IPS-NIHi7 (cell line): ENCODE data around the gene KCNQ1.

Experiments used
- DNase-seq: peaks from one replicate; pipeline ENCODE4 v3.0.0; 2012; ENCODE audit warnings: mixed read lengths; ENCODE audit errors: extremely low spot score

Gene KCNQ1

DNA sequence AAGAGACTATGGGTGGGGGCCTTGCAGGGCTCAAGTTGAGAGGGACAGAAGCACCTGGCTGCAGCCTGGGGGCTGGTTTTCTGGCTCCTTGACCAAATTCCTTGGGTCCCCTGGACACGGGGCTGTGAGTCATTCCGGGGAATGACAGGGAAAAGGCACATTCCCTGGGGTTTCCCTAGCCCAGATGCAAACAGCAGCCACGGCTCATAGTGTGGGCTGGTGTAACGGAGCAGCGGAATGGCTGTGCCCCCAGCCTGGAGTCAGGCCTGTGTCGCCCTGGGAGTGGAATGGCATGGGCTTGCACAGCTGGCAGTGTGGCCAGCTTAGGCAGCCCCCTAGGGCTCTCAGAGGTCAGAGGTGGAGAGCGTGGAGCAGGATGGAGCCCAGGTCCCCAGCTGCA lies 332.6 kb downstream of the KCNQ1 start:
- no peak for DNase-seq

DNA sequence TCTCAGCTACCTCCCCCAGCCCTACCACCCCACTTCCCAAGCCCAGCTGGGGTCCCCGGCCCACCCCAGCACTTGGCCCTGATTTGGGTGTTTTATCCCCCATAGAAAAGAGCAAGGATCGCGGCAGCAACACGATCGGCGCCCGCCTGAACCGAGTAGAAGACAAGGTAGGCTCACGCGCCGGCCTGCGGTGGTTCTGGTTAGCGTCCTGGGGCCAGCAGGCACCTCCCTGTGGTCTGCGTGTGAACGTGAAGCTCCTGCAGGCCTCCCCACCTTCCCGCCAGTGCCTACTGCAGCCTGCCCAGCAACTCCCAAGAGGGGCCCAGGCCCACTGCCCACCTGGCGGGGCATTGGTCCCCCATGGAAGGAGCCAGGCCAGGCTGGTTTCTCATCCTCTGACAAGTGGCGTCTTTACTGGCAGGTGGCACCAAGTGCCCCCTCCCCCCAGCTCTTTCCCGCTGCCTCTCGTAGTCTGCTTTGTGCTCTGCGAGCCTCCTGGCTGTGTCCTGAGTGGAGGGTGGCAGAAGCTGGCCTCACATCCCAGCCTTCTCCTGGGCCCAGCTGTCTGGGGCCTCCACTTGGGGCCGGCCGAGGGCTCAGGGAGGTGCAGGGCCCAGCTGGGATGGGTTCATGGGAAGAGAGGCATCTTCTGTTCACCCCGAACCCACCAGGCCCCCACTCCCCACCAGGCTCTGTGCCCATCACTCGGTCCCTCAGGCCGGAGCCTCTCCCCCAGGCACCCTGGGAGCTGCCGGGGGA lies 333.2 kb downstream of the KCNQ1 start:
- DNase-seq = no peak

DNA sequence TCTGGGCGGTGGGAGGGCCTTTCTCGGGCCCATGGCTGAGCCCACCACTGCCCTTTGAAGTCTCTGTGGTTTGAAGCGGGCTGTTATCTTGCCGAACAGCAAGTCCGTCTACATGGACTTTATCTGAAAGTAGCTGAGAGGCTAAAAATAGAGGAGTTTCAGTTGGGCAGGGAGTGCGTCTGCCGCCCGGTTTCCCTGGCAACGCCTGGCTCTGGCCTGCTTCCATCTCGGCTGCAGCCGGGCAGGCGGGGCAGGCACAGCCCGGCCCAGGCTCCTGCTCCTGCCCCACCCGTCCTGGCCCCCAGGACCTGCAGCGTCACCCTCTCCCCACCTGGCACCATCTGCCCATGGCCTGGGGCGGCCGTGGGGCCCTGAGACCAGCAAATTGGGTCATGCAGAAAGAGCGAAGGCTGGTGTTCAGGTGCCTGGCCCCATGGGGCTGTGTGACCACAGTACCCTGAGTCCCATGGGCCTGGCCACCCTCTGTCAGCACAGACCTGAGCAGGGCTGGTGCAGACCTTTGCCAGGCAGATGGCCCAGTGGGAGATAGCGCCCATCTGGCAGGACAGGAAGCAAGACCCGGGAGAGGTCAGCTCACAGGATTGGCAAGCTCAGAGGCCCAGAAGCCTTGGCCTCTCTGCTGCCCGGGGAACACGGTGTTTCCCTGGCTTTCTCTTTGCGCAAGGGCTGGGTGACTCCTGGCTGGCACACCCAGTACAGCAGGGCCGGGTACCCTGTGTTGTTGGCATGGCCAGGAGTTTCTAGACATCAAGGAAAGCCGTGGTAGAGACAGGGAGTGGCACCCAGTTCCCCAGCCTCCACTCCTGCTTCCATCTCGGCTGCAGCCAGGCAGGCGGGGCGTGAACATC lies 334.1 kb downstream of the KCNQ1 start:
- no peak for DNase-seq

DNA sequence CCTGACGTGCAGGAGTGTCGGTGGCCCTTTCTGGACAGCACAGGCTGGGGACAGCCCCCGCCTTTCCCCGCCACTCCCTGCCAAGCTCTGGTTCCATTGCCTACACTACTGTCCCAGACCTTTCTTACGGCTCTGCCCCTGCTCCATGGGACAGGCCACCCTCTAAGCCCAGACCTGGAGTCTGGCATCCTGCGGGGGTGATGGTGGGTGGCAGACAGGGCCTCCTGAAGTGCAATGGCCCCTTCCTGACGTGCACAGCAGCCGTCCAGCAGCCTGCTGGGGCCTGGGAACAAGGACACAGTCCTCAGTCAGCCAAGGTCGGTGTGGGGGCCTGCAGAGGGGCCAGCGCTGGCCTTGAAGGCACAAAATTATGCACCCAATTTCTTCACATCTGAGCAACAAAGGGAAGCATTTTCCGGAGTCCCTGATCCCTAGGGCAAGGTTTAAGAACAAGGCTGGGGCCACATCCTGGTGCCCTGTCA lies 334.7 kb downstream of the KCNQ1 start:
- no peak for DNase-seq

DNA sequence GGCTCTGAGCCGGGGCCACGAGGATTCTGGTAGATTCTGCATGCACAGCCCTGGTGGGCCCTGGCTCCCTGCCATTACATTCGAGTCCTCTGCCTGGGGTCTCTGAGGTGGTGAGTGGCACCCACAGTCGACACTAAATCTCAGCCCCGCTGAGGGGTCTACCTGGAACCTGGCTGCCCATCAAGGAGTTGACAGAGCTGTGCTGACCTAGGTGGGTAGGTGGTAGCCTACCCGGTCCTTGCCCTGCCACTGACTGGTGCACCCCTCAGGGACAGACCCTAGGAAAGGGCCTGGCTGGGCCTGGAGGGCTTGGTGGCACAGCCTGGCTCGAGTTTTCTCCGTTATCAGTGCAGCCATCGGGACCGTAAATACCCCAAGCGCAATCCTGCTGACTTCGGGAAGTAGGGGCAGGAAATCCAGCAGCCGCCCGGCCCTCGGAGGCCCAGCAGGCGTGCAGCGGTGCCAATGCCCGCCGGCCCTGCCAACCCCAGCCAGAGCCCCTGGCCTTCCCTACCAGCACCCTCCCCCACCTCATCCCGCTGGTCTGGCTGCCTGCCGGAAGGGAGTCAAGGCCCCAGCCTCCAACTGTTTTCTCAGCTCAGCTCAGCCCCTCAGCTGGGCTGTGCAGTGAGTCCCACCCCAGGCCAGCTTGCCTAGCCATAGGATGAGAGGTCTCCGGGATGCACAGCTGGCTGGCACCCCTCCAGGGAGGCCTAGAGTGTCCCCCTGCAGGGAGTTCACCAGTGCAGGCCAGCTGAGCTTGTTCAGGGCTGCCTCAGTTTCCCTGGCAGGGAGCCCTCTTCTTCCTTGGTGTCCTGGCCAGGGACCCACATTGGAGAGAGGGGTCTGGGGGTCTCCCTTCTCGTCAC lies 335.4 kb downstream of the KCNQ1 start:
- DNase-seq = no peak

DNA sequence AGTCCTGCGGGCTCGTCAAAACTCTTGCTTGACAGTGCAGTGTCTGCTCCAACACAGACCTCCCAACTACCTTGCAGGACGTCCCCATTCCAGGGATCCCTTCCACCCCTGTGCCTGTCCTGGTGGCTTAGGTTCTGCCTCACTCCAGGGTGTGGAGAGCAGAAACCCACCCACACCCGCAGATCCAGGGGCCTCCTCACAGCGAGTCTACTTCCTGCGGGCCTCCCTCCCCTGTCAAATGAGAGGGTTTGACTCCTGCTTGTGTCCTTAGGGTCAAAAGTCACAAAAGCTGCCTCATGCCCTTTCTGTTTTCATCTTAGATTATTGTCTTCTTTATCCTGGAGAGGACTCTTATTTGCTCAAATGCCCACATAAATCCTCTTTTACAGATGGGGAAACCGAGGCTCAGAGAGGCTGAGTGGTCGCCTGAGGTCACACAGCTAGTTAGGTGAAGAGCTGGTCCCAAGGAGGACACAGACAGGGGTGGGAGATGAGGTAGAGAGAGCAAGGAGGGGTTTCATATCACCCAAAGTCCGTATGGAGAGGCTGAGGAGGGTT lies 336.1 kb downstream of the KCNQ1 start:
- no peak for DNase-seq

DNA sequence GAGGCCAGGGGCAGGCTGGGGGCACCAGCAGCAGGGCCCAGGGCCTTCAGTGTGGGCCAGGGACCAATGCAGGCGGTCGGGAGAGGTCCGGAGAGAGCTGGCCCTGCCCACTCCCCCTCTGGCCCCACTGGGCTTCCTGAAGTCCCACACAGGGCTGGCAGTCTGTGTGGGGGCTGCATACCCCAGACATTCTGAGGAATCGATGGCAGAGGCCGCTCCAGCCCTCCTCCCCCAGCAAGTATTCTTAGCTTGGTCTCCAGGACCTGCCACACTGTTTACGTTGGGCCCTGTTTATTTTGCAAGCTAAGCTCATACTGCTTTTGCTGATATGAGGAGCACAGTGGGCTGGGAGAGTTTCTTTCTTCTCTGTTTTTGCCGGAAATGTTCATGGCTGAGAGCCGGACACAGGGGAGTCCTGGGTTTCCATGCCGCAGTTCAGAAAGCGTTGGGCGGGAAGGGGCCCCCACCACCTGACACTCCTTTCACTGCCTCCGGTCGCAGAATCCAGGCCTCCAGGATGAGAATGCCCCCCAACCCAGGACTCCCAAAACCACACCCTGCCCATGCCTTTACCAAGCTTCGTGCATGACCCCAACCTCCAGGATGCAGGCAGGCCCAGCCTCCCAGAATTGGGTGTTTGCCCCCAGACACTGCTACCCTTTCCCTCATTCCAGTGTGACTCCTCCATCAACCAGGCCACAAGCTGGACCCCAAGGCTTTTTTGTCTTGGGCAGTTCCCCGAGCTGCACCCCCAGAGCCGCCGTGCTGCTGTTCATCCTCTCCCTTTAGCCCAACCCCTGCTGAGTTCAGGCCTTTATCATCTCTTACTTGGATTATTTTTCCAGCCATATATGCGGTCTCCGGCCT lies 336.8 kb downstream of the KCNQ1 start:
- no peak for DNase-seq

DNA sequence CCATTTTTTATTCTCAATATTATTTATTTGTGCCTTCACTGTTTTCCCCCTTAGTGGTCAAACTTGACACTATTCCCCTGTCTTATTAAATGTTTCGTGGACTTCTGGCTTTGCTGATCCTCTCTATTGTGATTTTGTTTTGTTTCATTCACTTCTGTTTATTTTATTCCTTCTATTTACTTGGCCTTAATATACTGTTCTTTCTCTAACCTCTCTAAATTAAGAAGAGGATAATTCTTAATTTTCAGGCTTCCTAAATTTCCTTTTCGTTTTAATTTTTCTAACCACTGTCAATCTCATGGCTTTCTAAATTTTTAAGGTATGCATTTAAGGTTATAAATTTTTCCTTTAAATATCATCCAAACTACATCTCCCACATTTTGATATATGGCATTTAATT lies 338.0 kb downstream of the KCNQ1 start:
- no peak for DNase-seq

DNA sequence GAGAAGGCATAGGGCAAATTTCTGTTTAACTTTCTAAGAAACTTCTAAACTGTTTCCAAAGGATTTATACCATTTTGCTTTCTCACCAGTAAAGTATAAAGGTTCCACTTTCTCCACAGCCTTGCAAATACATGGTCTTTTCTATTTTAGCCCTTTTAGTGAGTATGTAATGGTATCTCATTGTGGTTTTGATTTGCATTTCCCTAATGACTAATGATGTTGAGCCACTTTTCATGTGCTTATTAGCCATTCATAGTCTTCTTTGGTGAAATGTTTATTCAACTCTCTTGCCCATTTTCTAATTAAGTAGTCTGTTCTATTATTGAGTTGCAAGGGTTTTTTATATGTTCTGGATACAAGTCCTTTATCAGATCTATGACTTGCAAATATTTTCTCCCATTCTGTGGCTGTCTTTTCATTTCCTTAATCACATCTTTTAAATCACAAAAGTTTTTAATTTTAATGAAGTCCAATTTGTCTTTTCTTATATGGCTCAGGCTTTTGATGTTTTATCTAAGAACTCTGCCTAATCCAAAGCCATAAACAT lies 338.8 kb downstream of the KCNQ1 start:
- no peak for DNase-seq

DNA sequence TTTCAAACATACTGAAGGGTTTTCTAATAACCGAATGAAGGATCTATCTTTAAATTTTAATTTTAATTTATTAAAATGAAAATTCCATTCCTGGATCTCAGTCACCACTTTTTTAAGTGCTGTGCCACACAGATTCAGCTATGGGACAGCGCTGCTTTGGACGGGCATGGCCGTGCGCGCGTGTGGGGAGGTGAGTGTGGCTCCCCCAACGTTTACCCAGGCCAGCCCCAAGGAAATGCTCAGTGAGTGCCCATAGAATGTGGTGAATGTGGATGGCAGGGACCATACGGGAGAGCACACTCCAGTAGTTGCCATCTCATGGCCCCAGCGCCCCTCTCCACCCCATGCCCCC lies 343.0 kb downstream of the KCNQ1 start:
- no peak for DNase-seq

DNA sequence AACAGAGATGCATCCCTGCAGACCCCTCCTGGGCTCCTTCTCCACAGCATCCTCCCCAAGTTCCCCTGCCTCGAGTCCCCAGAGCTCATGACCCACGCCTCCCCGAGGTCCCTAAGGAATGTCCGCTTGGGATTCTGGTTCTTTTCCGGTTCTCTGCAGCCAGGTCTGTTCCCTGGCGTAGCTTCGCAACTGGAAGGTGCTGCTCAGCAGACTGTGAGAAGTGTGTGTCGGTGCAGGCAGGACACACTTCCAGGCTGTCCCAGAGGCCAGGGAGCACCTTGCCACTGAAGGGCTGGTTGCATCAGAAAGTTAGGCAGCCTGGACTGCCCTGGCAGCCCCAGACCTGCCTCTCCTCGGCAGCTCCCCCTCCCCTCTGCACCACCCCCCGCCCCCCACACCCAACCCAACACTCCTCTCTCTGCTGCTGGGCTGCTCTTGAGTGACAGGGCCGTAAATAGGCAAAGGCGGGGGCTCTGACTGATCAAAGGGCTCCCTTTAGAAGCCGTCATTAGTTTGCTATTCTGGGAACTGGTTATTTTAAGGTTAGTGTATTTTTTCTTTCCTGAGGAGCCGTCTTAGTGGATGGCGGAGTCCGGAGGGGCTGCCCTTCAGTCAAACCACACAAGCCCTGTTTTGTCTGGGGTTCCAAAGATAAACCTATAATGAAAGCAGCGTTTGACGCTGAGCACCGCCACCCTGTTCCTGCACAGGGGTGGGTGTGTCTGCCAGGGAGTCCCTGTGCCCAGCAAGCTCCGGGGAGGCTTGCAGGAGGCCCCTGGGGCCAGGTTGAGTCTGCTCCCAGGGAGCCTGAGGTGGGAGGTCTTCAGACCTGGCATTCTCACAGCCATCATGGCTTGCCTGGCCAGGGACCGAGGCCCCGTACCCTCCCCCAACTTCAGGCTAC lies 343.6 kb downstream of the KCNQ1 start:
- no peak for DNase-seq

DNA sequence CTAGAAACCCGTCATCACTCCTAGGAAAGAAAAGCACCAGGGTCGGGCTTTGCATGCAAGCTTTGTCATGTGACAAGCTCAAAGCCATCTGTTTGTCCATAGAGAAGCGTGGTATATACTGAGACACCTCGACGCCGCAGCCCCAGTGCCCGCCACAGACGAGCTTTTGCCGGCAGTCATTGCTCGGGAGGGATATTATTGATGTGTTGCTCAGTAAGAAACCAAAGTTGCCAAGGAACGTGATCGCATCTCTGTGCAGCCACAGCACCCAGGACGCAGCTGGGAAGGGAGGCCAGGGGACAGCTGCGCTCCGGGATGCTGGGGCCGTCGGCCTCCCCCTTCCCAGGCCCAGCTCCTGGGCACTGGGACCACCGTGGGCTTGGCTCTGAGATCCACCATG lies 344.5 kb downstream of the KCNQ1 start:
- DNase-seq = no peak

DNA sequence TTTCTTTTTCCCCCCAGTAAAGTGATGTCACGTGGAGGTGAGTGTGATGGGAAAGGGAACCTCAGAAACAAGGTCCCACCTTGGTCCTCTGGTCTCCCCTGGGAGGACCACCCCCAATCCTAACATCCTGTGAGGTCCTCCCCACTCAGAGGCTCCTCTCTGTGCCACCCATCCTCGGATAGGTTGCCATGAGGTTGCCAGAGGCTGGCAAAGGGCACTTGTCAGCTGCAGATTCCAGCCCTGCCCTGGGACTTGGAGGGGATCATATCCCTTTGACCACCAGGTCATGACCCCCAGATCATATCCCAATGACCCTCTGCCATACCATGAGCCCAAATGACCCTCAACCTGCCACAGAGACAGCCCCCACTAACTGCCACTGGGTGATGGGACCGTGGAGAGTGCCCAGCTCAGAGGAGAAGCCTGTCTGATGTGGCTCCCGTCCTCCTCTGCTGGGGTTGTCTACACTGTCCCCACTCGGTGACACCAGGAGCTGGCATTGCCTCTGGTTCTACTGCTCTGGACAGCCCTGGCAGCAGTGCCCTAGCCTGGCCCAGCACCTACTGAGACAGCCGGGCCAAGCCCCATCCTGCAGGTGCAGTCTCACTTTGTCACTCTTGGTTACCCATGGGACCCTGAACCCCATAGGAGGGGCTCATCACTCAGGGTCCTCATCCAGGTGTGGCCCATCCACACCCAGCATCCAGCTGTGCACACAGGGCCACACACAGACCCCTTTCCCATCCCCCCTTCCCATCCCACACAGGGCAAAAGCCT lies 345.2 kb downstream of the KCNQ1 start:
- DNase-seq = no peak

DNA sequence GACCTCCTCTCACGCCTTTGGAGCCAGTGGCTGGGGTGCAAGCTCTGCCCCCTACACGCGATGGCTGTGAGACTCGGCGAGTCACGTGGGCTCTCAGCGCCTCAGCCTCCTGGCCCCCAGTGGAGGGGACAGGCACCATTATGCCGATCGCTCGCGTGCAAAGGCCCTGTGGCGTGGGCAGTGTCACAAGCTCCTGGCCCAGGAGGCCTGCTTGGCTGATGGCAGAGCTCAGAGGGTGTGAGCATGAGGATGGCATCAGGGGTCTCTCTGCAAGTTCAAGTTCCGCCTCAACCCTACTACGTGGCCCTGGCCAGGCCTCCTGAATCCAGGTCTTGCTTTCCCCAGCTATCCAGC lies 345.7 kb downstream of the KCNQ1 start:
- no peak for DNase-seq

DNA sequence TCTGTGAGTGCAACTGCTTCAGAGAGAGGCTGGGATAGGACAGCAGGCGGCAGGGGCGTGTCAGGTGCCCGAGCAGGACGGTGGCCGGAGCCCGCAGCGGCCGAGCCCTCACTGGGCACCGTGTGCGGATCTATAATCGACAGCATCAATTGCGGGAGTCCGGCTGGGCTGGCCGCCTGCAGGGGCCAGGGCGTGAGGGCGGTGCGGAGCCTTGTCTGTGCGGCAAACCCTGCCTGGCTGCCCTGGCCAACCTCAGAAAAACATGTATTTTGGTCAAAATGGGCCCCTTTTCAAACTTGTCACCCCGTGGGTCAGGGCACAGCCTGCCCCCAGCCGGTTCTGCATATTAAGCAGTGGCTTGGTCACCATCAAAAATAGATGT lies 346.3 kb downstream of the KCNQ1 start:
- no peak for DNase-seq

DNA sequence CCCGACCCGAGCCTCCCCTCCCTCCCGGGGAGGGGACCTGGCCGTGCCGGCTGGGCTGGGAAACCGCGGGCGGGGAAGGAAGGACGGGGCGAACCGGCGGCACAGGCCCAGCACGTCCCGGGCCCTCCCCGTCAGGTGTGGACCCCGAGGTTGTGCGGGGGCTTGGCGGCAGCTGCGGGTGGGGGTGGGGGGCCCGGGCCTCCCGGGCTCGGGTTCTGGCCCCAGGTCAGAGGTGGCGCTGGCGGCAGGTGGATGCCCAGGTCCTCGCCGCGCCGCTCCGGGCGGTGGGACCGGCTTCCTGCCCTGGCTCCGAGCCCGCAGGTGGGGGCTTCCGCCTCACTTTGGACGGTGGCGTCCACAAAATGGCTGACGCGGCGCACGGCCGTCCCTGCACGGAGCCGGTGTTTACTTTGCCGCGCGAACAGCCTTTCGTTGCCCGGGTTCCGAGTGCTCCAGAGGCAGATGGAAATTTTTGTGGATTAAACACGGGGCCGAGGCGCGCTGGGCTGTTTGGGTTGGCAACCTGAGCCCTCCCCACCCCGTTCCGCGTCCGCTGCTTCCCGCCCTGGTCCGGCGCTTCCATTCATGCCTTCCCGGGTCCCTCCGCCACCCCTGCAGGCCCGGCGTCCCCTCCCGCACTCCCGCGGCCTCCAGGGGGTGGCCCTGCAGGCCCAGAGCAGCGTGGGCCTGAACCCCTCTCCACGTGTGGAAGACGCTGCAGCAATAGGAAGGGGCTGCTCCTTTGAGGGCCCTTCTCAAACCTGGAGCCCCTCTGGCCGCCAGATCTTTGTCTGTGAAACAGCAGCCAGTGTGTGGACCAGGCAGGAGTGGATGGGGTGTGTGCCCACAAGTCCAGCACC lies 346.9 kb downstream of the KCNQ1 start:
- no peak for DNase-seq

DNA sequence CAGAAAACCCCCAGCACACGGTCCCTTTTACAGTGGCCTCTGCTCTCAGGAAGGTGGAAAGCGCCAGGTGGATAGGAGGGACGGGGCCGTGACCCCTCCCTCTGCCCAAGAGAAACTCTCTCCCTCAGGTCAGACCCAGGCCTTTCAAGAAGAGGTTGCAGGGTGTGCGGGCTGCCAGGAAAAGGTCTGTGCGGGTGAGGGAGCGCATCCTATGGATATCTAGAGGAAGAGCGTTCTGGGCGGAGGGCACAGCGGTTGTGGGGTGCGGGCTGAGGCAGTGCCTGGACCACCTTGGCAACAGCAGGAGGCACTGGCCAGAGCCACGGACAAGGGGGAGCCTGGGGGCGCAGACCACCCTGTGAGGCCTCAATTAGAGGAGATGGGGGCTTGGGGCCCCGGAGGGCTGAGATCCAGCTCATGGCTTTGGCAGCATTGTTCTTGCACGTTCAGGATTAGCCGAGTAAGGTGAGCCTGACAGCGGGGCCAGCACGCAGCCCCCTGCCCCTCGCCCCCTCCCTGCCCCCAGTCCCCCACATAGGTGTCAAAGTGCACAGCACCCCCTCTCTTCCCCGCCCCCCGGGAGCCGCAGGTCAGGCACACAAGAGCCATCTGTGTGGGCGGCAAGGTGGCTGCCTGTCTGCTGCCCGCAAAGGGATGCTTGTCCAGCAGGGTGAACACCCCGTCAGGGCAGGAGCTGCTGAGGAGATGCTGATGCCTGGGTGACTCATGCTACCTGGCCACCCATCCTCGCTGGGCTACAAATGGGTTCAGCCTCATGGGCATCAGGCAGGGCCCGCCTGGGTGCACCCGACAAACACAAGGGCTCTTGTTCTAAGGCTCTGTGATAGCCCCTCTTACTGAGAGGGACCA lies 347.8 kb downstream of the KCNQ1 start:
- no peak for DNase-seq
